Right ventricle myocardium inferior (tissue), 1 donor: ENCODE data around the gene SMDT1. TPM values are rescaled to one million over a fixed set of nuclear protein-coding genes. Genes with fewer than 3 reads are reported as not detected.
"Not testable (repeated sequence)": the region's sequence is repeated elsewhere in the genome, so short reads cannot be mapped to it uniquely, and the experiment has no call there.

Source experiments
- ATAC-seq: fragments of 200-7000 bp; cut with Tn5 transposase; one replicate; pipeline ENCODE4 v1.9.1; 2020; ENCODE audit warnings: mild to moderate bottlenecking, moderate library complexity
- DNase-seq: peaks from one replicate; pipeline ENCODE4 v3.0.0; 2021; ENCODE audit errors: missing footprints
- intact Hi-C: fragments of 100-400 bp; cut with DNase I; formaldehyde crosslinking; loops from one replicate; pipeline ENCODE4 v1.11.0; 2022
- total RNA-seq: library from RNA; stranded (reverse); fragmentation: NEBNext Ultra II Directional; extraction: Animal tissue kit (Norgen Biotek cat#: 25700); gene quantifications from one replicate; pipeline ENCODE4 v1.2.1, GENCODE V29; 2021
- donor health status: DM: no; HTN: yes; CAD: no; lungs with severe emphysema.

Gene SMDT1
- total RNA-seq, 1 donor from 2014 or later: 172 TPM

DNA sequence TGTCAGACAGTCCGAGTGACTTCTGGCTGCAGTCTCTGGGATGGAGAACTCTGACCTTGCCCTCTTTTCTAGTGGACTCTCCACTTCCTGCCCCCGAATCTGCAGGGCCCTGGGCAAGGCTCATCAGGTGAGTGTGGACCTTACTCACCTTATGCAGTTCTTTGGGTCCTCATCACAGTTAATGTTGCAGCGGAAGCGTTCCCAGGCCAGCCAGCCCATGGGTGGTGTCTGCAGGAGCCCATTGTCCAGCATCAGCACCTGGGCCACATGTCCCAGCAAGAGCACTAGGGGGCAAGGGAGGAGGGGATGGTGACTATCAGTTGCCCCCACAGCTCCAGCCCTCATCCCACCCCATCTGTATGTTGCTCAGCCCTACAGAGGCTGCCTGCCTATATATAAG lies 11.2 kb upstream of the SMDT1 start:
- ATAC-seq (no peak), DNase-seq (no peak)
- intact Hi-C loops: no loop called here

DNA sequence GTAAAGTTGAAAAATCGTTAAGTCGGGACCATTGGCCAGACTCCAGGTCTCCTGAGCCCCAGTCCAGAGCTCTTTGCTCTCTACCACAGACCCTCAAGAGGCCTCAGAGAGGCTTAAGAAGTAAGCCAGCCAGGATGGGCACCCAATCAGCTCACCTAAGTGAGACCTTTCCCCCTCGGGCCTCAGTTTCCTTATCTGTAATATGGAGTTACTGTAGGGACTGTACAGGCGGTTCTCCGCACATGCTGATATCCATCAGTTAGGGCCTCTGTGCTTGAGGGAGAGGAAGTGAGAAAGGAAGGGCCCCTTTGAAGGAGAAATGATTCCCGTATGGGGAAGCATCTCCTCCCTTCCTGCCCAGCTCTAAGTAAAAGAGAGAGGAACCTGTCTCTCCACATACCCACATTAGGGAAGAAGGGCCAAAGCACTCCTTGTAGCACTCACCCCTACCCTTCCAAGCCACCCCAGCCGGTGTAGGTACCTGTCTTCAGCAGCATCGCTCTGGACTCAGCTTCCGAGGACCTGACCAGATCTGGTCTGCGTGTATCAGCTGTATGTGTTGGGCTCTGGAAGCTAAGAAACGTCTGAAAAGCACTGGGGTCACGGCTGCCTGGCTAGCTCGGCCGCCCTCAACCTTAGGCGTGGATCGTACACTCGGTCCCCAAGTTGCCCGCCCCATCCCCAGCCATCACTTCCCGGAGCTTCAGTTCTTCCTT lies 9.5 kb upstream of the SMDT1 start:
- no peak for DNase-seq
- intact Hi-C loops: no loop called here
- ATAC-seq: peak; percentile 3

DNA sequence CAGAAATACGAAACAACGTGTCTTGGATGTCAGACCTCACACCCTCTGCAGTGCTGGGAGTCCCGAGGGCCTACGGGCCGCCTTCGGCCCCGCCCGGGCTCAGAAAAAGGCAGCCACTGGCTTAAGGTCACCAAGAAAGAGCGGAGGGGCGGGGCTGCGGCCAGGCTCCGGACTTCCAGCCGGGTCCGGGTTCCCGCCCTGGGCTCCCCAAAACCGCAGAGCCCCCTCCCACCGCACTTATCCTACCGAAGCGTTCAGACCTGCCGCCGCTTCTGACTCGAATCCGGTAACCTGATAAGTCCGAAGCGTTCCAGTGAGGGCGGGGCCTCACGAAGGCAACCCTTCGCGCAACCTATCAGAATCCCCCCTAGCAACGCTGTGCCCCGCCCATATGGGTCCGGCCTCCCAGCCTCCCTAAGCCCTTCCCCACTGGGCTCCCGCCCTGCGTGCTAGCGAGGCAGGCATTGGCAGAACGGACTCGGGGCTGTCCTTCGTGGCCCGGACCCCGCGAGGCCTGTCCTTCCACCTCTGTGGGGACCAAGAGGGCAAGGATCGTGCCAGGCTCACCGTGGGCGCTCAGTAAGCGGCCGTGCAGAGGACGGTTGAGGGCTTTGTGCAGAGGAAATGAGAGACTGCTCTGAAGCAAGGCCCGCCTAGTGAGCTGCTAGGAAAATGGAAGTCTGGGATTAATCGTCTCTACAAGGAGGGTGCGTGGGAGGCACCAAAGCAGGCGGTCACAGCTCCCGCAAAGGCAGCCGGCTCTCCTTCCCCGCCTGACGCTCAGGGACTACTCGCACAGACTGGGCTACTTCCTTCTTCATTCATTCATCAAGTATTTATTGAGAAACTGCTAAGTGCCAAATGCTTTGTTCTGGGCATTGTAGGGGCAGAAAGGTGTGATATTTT lies 8.7 kb upstream of the SMDT1 start, which contains the start of gene NAGA:
TSS of gene NAGA (minus strand) at position 296 of the 906 bp plus-strand sequence. CDS start 515 bp downstream, outside the sequence.
- intact Hi-C loops: no loop called here
- ATAC-seq: peak; percentile 95
- peak; percentile 99 for DNase-seq

DNA sequence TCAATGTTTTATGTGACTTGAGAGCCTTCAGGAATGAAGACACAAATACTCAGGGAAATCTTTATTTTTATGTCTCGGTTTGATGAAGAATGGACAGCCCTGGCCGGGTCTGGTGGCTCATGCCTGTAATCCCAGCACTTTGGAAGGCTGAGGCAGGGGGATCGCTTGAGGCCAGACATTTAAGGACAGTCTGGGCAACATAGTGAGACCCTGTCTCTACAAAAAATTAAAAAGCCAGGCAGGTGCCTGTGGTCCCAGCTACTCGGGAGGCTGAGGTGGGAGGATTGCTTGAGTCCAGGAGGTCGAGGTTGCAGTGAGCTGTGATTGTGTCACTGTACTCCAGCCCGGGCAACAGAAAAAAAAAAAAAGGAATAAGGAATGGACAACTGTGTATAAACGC lies 8.0 kb upstream of the SMDT1 start:
- ATAC-seq, DNase-seq, intact Hi-C loops: not testable (repeated sequence)

DNA sequence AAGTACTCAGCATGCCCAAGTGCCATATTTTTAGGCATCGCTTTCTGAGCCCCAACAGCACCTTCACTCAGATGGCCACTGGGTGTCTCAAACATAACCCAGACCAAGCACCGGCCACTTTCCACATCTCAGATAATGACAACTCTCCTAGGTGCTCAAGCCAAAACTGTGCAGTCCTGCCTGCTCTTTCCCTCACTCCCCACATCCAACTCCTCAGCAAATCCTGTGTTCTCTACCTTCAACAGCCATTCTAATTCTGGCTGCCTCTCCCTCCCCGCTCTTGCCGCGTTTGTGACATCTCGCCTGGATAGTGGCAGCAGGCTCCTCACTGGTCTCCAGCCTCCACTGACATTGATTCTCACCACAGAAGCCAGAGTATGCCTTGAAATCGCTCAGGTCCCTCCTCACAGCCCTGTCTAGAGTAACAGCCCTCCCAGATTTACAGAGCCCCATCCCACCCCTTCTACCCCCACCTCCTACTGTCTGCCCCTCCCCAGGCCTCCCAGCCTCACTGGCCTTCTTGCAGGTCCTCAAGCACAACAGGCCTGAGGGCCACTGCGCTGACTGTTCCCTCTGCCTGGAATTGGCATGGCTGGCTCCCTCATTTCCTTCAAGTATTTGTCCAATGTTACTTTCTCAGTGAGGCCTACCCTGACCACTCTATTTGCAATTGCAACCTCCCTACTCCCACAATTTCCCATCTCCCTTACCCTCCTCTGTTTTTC lies 6.7 kb upstream of the SMDT1 start:
- intact Hi-C loops: no loop called here
- DNase-seq: no peak

DNA sequence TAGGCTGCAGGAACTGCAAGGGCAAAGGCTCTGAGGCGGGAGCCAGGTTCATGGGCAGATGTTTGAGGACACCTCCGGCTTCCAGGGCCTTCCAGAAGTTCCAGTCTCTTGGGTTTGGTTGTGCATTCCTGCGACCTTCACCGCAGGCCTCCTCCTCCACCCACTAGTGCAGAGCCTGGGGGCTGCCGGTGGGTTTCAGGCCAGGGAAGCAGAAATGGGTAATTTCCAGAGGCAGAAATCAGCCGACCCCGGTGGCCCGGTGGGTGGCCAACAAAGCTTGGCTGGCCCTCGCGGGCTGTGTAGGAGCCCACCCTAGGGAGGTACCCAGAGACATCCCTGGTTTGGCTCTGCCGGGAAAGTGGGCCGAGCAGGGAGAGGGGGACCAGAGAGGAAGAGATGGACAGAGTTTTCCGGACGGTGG lies 5.9 kb upstream of the SMDT1 start:
- ATAC-seq (no peak), DNase-seq (no peak)
- intact Hi-C loops: no loop called here

More for the DNA sequence above, 6.7 kb upstream of the SMDT1 start:
- peak; percentile 8 for ATAC-seq

DNA sequence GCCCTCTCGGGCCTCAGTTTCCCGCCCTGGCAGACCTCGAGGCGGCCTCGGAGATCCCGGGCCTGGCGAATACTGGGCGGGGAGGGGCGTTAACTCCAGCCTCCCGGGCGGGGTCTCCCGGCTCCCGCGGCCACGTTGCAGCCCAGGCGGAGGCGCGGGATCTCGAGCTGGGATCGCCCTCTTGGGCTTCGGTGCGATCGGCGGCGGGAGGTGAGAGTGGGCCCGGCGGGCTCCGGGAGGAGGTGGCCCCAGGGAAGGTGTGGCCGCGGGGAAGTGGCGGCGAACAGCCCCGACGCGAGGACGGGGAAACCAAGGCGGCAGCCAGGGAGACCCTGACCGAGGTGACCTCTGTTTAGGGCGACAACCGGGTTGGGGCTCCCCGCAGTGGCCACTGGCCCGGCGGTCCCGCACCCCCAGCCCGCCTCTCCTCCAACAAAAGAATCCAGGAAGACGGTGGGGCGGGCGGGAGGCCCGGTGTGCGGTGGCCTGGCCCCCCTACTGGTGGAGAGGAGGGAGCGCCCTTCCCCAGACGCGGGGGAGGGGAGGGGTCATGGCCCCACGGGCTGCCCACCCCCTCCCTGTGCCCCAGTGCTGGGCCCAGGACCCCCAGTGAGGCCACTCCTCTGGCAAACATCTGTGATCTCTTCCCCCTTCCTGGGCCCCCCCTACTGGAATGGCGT lies 5.2 kb upstream of the SMDT1 start, which contains the start of gene PHETA2:
TSS of gene PHETA2 (plus strand) at position 117 of the 680 bp plus-strand sequence. CDS start 3,046 bp downstream, outside the sequence.
- ATAC-seq (no peak), DNase-seq (peak; percentile 80)
- intact Hi-C loops: no loop called here

DNA sequence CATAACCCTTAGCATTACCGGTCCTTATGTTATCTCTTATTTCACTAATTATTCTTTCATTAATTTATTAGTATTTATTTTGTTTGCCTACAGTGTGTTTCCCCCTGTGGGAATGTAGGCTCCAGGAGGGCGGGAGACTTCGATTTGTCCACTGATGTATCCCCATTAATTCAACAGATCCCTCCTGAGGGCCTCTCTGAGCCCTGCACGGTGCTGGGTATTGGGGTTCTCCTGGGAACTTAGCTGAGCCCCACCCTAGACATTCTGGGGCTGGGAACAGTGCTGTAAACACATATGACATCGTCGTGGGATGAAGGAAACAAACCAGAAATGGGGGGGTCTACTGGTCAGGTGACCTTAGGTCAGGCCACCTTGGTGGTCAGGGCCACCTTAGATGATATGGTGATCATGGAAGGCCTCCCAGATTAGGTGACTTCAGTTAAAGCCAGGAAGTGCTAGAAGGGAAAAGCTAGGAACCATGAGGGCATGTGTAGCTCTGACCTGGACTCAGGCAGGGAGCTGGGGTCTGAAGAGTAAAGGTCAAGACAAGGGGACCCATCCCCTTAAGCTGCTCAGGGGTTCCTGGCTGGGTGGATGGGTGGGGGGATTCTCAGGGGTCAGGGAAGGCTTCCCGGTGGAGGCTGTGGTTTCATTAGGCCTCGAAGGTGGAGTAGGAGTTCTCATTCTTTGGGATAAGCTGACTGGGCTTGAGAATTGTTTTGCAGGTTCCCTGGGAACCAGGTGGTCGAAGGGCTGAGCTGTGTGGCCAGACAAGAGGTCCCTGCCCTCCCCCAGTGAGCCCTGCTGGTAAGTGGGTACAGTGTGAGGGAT lies 4.4 kb upstream of the SMDT1 start:
- DNase-seq: no peak
- intact Hi-C loops: no loop called here
- no peak for ATAC-seq

DNA sequence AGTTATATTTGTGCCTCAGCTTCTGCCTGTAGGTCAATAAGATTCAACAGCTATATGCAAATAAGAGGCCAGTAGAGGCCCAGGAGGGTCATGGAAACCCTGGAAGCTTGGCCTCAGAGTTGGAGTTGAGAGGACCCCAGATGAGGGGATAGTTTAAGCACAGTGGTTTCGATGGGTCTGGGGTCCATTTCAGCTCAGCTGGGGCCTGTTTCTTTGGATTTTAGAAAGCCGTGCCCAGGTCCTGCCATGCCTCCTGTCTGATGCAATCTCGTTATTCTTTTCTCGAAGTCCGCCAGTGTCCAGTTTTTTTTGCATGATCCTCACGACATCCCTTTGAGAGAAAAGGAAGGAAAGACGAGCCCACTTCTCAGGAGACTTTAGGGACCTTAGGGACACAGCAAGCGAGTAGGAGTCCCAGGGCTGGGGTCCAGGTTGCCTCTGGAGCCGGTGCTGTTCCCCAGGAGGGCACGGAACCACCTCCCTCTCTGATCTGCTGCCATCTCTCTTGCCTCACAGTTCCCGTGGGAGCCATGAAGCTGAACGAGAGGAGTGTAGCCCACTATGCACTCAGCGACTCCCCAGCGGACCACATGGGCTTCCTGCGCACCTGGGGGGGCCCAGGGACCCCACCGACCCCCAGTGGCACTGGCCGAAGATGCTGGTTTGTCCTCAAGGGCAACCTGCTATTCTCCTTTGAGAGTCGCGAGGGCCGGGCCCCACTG lies 2.6 kb upstream of the SMDT1 start:
- ATAC-seq (no peak), DNase-seq (no peak)
- intact Hi-C loops: no loop called here

DNA sequence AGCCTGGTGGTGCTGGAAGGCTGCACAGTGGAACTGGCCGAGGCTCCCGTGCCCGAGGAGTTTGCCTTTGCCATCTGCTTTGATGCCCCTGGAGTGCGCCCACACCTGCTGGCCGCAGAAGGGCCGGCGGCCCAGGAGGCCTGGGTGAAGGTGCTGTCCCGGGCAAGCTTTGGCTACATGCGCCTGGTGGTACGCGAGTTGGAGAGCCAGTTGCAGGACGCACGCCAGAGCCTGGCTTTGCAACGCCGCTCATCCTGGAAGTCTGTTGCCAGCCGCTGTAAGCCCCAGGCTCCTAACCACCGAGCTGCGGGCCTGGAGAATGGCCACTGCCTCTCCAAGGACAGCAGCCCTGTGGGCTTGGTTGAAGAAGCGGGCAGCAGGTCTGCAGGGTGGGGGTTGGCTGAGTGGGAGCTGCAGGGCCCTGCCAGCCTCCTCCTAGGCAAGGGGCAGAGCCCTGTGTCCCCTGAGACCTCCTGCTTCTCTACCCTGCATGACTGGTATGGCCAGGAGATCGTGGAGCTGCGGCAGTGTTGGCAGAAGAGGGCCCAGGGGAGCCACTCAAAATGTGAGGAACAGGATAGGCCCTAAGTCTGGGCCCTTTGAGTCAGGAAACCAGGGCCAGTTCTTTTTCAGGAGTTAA lies 1.9 kb upstream of the SMDT1 start:
- intact Hi-C loops: no loop called here

DNA sequence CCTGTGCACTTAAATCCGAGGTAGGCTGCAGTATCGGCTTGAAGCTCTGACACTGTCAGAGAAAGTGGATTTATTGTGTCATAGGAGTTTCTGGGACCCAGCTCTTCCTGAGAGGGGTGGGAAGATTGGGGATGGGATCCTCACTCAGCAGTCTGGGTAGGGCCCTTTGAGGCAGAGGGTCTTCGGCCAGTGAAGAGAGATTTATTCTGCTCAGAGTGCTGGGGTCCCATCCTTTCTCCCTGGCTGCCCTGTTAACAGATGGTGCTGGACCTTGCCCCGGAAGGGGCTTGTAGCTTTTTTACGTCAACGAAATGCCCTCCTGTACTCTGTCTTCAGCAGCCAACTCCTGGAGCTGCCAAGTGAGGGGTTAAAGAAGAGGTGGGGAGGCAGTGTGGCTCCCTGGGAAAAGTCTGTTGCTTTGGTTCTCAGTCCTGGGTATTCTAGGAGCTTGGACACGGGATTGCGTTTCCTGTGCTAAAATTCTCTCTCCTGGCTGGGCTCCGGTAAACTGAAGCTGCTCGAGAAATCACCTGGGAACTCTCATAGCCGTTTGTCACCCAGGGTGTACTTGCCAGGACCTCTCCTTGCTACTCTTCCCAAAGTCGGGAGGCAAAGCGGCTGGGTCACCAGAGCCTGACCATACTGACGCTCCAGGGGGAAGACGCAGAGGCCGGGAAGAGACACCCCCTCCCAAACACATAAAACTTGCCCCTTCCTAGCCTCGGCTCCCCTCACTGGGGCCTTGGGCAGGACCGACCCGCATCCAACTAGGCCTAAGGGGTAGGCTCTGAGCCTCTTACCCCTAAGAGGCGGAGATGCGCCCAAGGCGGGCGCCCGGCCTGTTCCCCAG lies 806 bp upstream of the SMDT1 start:
- DNase-seq (no peak), ATAC-seq (peak; percentile 9)
- intact Hi-C loops: loop anchor here (1.0 kb wide), 1 partner anchor 12 kb away; the partner anchor contains the start of gene NDUFA6

More for the DNA sequence above, 1.9 kb upstream of the SMDT1 start:
- no peak for ATAC-seq
- no peak for DNase-seq

DNA sequence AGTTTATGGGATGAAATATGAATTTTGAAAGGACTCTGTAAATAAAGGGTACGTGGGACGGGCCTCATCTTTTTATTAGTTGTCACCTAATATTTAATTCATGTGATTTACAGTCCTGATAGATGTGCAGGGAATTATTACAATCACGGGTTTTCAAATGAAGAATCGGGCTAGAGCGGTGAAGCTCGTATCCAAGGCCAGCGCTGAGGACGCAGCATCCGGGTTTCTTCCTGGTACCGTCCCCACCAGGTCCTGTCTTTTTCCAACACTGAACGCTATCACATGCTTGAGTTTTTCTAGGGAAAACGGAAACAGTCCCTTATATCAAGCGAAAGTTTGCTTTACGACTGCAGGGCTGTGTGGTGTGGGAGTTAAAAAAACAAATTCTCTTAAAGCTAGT lies 787 bp downstream of the SMDT1 start:
- no peak for DNase-seq
- intact Hi-C loops: no loop called here
- no peak for ATAC-seq

DNA sequence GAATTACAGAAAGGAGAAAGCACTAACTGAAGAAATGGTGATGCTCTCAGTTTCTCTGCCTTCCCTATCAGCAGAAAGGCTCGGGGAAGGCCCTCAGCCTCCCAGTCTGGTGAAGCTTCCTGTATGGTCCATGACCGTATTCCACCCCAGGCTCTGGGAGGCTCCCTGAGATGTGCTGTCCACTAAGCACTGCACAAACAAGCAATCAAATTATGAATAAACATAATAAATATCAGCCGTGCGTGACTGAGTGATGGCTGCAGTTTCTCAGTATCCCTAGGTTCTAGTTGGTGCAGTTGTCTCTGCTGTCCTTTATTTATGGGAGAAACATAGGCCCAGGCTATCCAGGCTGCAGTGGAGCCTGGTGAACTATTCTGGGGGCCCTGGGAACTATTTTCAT lies 3.6 kb downstream of the SMDT1 start:
- DNase-seq: no peak

DNA sequence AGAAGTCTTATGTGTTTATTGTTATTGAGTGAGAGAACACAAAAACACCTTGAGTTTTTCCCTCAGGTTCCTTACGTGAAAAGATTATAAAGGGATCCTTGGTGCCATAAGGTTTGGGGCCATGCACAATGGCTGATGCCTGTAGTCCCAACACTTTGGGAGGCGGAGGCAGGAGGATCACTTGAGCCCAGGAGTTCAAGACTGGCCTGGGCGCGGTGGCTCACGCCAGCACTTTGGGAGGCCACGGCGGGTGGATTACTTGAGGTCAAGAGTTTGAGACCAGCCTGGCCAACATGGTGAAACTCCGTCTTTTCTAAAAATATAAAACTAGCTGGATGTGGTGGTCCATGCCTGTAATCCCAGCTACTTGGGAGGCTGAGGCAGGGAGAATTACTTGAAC lies 5.4 kb downstream of the SMDT1 start:
- DNase-seq: peak; percentile 45
- ATAC-seq: no peak
- intact Hi-C loops: no loop called here

More for the DNA sequence above, 3.6 kb downstream of the SMDT1 start:
- intact Hi-C loops: no loop called here
- ATAC-seq: no peak

DNA sequence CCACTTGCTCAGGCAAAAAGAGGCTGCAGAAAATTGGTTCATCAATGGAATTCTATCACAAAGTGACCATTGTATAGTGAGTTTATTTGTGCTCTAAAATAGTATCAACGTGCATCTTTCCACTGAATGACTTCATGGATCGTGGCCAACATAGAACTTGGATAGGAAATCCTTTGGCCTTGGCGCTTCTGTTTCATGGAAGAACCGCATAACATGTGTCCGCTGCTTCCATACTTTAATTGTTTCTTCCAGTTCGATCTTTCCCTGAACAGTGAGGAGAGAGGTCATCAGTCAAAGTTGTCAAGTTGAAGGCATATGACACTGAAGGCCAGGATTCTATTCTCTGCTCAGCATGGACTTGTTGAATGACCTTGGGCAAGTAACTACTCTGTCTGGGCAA lies 6.6 kb downstream of the SMDT1 start:
- ATAC-seq (no peak), DNase-seq (no peak)
- intact Hi-C loops: no loop called here
